Natural killer cell (primary cell): ENCODE measurements around the gene MYO1C. TPM values are rescaled to one million over a fixed set of nuclear protein-coding genes. Genes with fewer than 3 reads are reported as not detected.

Source experiments
- ATAC-seq, 3 donors: fragments of 150-1000 bp in 2 of 3; fragments of 200-7000 bp in 1 of 3; cut with Tn5 transposase; 1 replicate in 1 of 3; 2 replicates in 2 of 3; pipeline ENCODE4 v1.10.0; 2021; ENCODE audit warnings: mild to moderate bottlenecking in 2 of 3, moderate library complexity in 2 of 3
- DNase-seq, 2 donors: peaks; one replicate each; pipeline versions ENCODE4 v3.0.0 to v3.0.0-alpha.2; 2013 to 2021; ENCODE audit warnings: mixed read lengths in 1 of 2
- H3K27ac ChIP-seq: one replicate; pipeline ENCODE4 v1.5.1; 2013; ENCODE audit warnings: mild to moderate bottlenecking, low read length
- H3K27me3 ChIP-seq: one replicate; pipeline ENCODE4 v1.6.1; 2013; ENCODE audit warnings: low read length; ENCODE audit not compliant: control insufficient read depth, insufficient read depth
- H3K36me3 ChIP-seq: one replicate; pipeline ENCODE4 v1.6.1; 2013; ENCODE audit warnings: low read length; ENCODE audit not compliant: control insufficient read depth, insufficient read depth
- H3K4me1 ChIP-seq: one replicate; pipeline ENCODE4 v1.6.1; 2013; ENCODE audit warnings: low read length; ENCODE audit not compliant: control insufficient read depth, insufficient read depth
- H3K4me3 ChIP-seq: one replicate; pipeline ENCODE4 v1.5.1; 2013; ENCODE audit warnings: low read length
- H3K9me3 ChIP-seq: one replicate; pipeline ENCODE4 v1.6.1; 2013; ENCODE audit warnings: low read length; ENCODE audit not compliant: control insufficient read depth, insufficient read depth
- H3K27ac Mint-ChIP-seq, 2 donors: one replicate each; pipeline ENCODE4 v1.8.0; 2022; ENCODE audit warnings: mild to moderate bottlenecking in 2 of 2, mixed read lengths in 2 of 2, moderate library complexity in 1 of 2
- H3K27me3 Mint-ChIP-seq, 2 donors: one replicate each; pipeline ENCODE4 v1.8.0; 2022; ENCODE audit warnings: low read depth in 2 of 2, mixed read lengths in 2 of 2
- H3K36me3 Mint-ChIP-seq: one replicate; pipeline ENCODE4 v1.8.0; 2022; ENCODE audit warnings: mixed read lengths
- H3K4me1 Mint-ChIP-seq, 2 donors: one replicate each; pipeline ENCODE4 v1.8.0; 2022; ENCODE audit warnings: mixed read lengths in 2 of 2
- H3K4me3 Mint-ChIP-seq: one replicate; pipeline ENCODE4 v1.8.0; 2022; ENCODE audit warnings: mild to moderate bottlenecking, moderate library complexity, mixed read lengths
- H3K9me3 Mint-ChIP-seq, 2 donors: one replicate each; pipeline ENCODE4 v1.8.0; 2022; ENCODE audit warnings: mixed read lengths in 2 of 2
- CTCF ChIP-seq: fragments of 200-600 bp; IDR thresholded peaks from one replicate; pipeline ENCODE4 v1.8.0; 2022; ENCODE audit warnings: antibody characterized with exemption
- WGBS: methylation state at CpG from one replicate; pipeline ENCODE4 v1.1.7; 2013; ENCODE audit warnings: missing lambda C conversion rate; ENCODE audit not compliant: insufficient coverage; 5-methylcytosine and 5-hydroxymethylcytosine counted together
- intact Hi-C: fragments of 100-400 bp; cut with micrococcal nuclease; formaldehyde crosslinking; loops from one replicate; pipeline ENCODE4 v1.14.2; 2022
- total RNA-seq, 4 donors: library from RNA; stranded (reverse); fragments of 120-200 nt in 1 of 4; gene quantifications; one replicate each; pipeline versions ENCODE4 v1.2.3 to v1.2.4, GENCODE V29; 2013 to 2022

Gene MYO1C
- total RNA-seq, 3 donors from 2014 or later (not counting 1 experiment from before 2014, with no cell fraction given), result 4.0 to 39.6 (median 24.0) TPM

- H3K27me3 Mint-ChIP-seq, result no peaks in the 10 kb centered on the region
- no peak overlapping the region for H3K27ac Mint-ChIP-seq
- Histone ChIP-seq H3K4me1 (no peaks in the 10 kb centered on the region), H3K4me3 (no peak overlapping the region), H3K36me3 (peaks cover 46% of the 10 kb centered on the region), H3K27me3 (no peaks in the 10 kb centered on the region), H3K9me3 (no peaks in the 10 kb centered on the region), H3K27ac (no peak overlapping the region)
- no peaks in the 10 kb centered on the region for H3K9me3 Mint-ChIP-seq
- H3K36me3 Mint-ChIP-seq, result no peaks in the 10 kb centered on the region
- intact Hi-C loops, result no loop called here
- TF ChIP-seq CTCF, result no peak
- peaks cover 0 to 14% of the 10 kb centered on the region in 2 donors for H3K4me1 Mint-ChIP-seq
- WGBS, result over 99% methylated on average over 5 of the region's 5 CpGs
- ATAC-seq (no peak), DNase-seq (no peak)
- H3K4me3 Mint-ChIP-seq, result no peak overlapping the region
Measured at GRCh38 chr17:1505586-1505985, 13.1 kb upstream of the MYO1C start.

GRCh38 chr17:1504866-1505265, 12.4 kb upstream of the MYO1C start:
- no peaks in the 10 kb centered on the region for H3K27me3 ChIP-seq
- Mint-ChIP-seq H3K9me3 (no peaks in the 10 kb centered on the region), H3K27ac (no peak overlapping the region), H3K36me3 (no peaks in the 10 kb centered on the region), H3K4me1 (peaks cover 0 to 14% of the 10 kb centered on the region in 2 donors), H3K4me3 (no peak overlapping the region), H3K27me3 (no peaks in the 10 kb centered on the region)
- TF ChIP-seq CTCF, result no peak
- ATAC-seq (no peak), DNase-seq (no peak)
- H3K36me3 ChIP-seq, result peaks cover 44% of the 10 kb centered on the region
- intact Hi-C loops, result no loop called here
- H3K4me3 ChIP-seq, result no peak overlapping the region
- H3K9me3 ChIP-seq, result no peaks in the 10 kb centered on the region
- H3K4me1 ChIP-seq, result no peaks in the 10 kb centered on the region
- no peak overlapping the region for H3K27ac ChIP-seq
- 98% methylated on average over 3 of the region's 3 CpGs for WGBS

GRCh38 chr17:1503699-1504098, 11.2 kb upstream of the MYO1C start:
- no peak for TF ChIP-seq CTCF
- Mint-ChIP-seq H3K27me3 (no peaks in the 10 kb centered on the region), H3K9me3 (no peaks in the 10 kb centered on the region), H3K4me1 (peaks cover 0 to 7% of the 10 kb centered on the region in 2 donors), H3K27ac (peak overlapping the region in 1 of 2 donors; percentile 10), H3K4me3 (no peak overlapping the region), H3K36me3 (no peaks in the 10 kb centered on the region)
- no peaks in the 10 kb centered on the region for H3K9me3 ChIP-seq
- no peaks in the 10 kb centered on the region for H3K27me3 ChIP-seq
- DNase-seq, result no peak
- no peak overlapping the region for H3K27ac ChIP-seq
- peaks cover 36% of the 10 kb centered on the region for H3K36me3 ChIP-seq
- H3K4me1 ChIP-seq, result no peaks in the 10 kb centered on the region
- no peak overlapping the region for H3K4me3 ChIP-seq
- intact Hi-C loops, result no loop called here
- no peak for ATAC-seq
- WGBS, result 96% methylated on average over 10 of the region's 10 CpGs

- Histone ChIP-seq H3K9me3 (no peaks in the 10 kb centered on the region), H3K4me3 (no peak overlapping the region), H3K36me3 (peaks cover 24% of the 10 kb centered on the region), H3K4me1 (no peaks in the 10 kb centered on the region), H3K27ac (no peak overlapping the region), H3K27me3 (no peaks in the 10 kb centered on the region)
- H3K36me3 Mint-ChIP-seq, result no peaks in the 10 kb centered on the region
- no peak overlapping the region for H3K4me3 Mint-ChIP-seq
- no peak for TF ChIP-seq CTCF
- H3K27ac Mint-ChIP-seq, result no peak overlapping the region
- 76% methylated on average over 9 of the region's 9 CpGs for WGBS
- intact Hi-C loops, result no loop called here
- no peak for ATAC-seq
- H3K27me3 Mint-ChIP-seq, result no peaks in the 10 kb centered on the region
- H3K9me3 Mint-ChIP-seq, result no peaks in the 10 kb centered on the region
- H3K4me1 Mint-ChIP-seq, result peaks cover 0 to 8% of the 10 kb centered on the region in 2 donors
- DNase-seq, result no peak
Measured at GRCh38 chr17:1498869-1499268, 6.4 kb upstream of the MYO1C start.
